Neuronal stem cell (in vitro differentiated cells): ENCODE results near the gene SALL2. TPM values are rescaled to one million over a fixed set of nuclear protein-coding genes. Genes with fewer than 3 reads are reported as not detected.

ENCODE experiments used
- DNase-seq: peaks from one replicate; pipeline ENCODE4 v3.0.0-alpha.2; 2013; ENCODE audit warnings: low spot score
- H2AFZ ChIP-seq: one replicate; pipeline ENCODE4 v1.6.1; 2013; ENCODE audit warnings: mild to moderate bottlenecking, low read length, inconsistent platforms
- H2AK5ac ChIP-seq: 2 replicates; pipeline ENCODE4 v1.6.1; 2013; ENCODE audit warnings: low read depth, mild to moderate bottlenecking, inconsistent platforms, low read length, moderate library complexity, mixed read lengths
- H2BK120ac ChIP-seq: 2 replicates; pipeline ENCODE4 v1.6.1; 2013; ENCODE audit warnings: low read depth, mild to moderate bottlenecking, inconsistent platforms, low read length, moderate library complexity, mixed read lengths
- H2BK12ac ChIP-seq: one replicate; pipeline ENCODE4 v1.6.1; 2013; ENCODE audit warnings: low read length, inconsistent platforms
- H2BK15ac ChIP-seq: 2 replicates; pipeline ENCODE4 v1.6.1; 2013; ENCODE audit warnings: mild to moderate bottlenecking, low read length, inconsistent platforms, mixed read lengths
- H2BK5ac ChIP-seq: one replicate; pipeline ENCODE4 v1.6.1; 2013; ENCODE audit warnings: inconsistent platforms, mild to moderate bottlenecking, low read length, moderate library complexity
- H3K14ac ChIP-seq: one replicate; pipeline ENCODE4 v1.6.1; 2013; ENCODE audit warnings: low read length, inconsistent platforms
- H3K18ac ChIP-seq: 2 replicates; pipeline ENCODE4 v1.6.1; 2013; ENCODE audit warnings: low read length, inconsistent platforms
- H3K23ac ChIP-seq: 2 replicates; pipeline ENCODE4 v1.6.1; 2013; ENCODE audit warnings: low read depth, mild to moderate bottlenecking, mixed read lengths, low read length, inconsistent platforms; ENCODE audit not compliant: poor library complexity
- H3K27ac ChIP-seq: replicated peaks from 3 replicates; pipeline ENCODE4 v1.5.1; 2013; ENCODE audit warnings: low read length, inconsistent platforms
- H3K27me3 ChIP-seq, 3 experiments: 2 replicates each; pipeline ENCODE4 v1.6.1; 2013; ENCODE audit warnings: low read length in 3 of 3, mild to moderate bottlenecking in 2 of 3, inconsistent platforms in 1 of 3, low read depth in 1 of 3, mixed read lengths in 1 of 3, moderate library complexity in 1 of 3; ENCODE audit not compliant: control insufficient read depth in 3 of 3, insufficient read depth in 3 of 3
- H3K36me3 ChIP-seq, 2 donors: replicated peaks in 1 of 2; 2 replicates each; pipeline ENCODE4 v1.6.1; 2013; ENCODE audit warnings: low read length in 2 of 2; ENCODE audit not compliant: control insufficient read depth in 2 of 2, insufficient read depth in 2 of 2
- H3K4ac ChIP-seq: 2 replicates; pipeline ENCODE4 v1.6.1; 2013; ENCODE audit warnings: inconsistent platforms, mild to moderate bottlenecking, low read length, moderate library complexity
- H3K4me1 ChIP-seq, 2 donors: 1 replicate in 1 of 2; 2 replicates in 1 of 2; pipeline ENCODE4 v1.6.1; 2013; ENCODE audit warnings: low read length in 2 of 2, low read depth in 1 of 2; ENCODE audit not compliant: control insufficient read depth in 2 of 2, insufficient read depth in 1 of 2
- H3K4me2 ChIP-seq: one replicate; pipeline ENCODE4 v1.6.1; 2013; ENCODE audit warnings: mild to moderate bottlenecking, low read length, inconsistent platforms; ENCODE audit not compliant: insufficient read depth, poor library complexity, severe bottlenecking
- H3K4me3 ChIP-seq, 2 donors: 2 replicates each; pipeline ENCODE4 v1.5.1; 2013; ENCODE audit warnings: low read length in 2 of 2, mild to moderate bottlenecking in 2 of 2, inconsistent platforms in 1 of 2, moderate library complexity in 1 of 2
- H3K79me1 ChIP-seq: one replicate; pipeline ENCODE4 v1.6.1; 2013; ENCODE audit warnings: low read depth, mild to moderate bottlenecking, inconsistent platforms, low read length, moderate library complexity
- H3K9ac ChIP-seq: one replicate; pipeline ENCODE4 v1.6.1; 2013; ENCODE audit warnings: mild to moderate bottlenecking, low read depth, low read length, inconsistent platforms; ENCODE audit not compliant: poor library complexity
- H3K9me3 ChIP-seq, 2 donors: replicated peaks in 1 of 2; 2 replicates each; pipeline versions ENCODE3 to v1.6.1; 2013; ENCODE audit warnings: low read length in 2 of 2, mild to moderate bottlenecking in 2 of 2, inconsistent platforms in 1 of 2, low read depth in 1 of 2, mixed read lengths in 1 of 2, moderate library complexity in 1 of 2; ENCODE audit not compliant: control insufficient read depth in 2 of 2, insufficient read depth in 1 of 2
- H4K8ac ChIP-seq: one replicate; pipeline ENCODE4 v1.6.1; 2013; ENCODE audit warnings: low read depth, mild to moderate bottlenecking, inconsistent platforms, low read length, moderate library complexity
- H4K91ac ChIP-seq: one replicate; pipeline ENCODE4 v1.6.1; 2013; ENCODE audit warnings: low read length, low read depth, mild to moderate bottlenecking, inconsistent platforms; ENCODE audit not compliant: poor library complexity
- WGBS, 2 donors: extraction: QIAGEN DNeasy Blood & Tissue Kit; methylation state at CpG; one replicate each; pipeline ENCODE4 v1.1.7; 2013; ENCODE audit warnings: missing lambda C conversion rate in 2 of 2, mixed read lengths in 1 of 2; ENCODE audit not compliant: insufficient read length in 2 of 2, insufficient replicate concordance in 1 of 2; ENCODE audit errors: extremely low coverage in 2 of 2; 5-methylcytosine and 5-hydroxymethylcytosine counted together
- polyA plus RNA-seq, 2 experiments: library from polyadenylated mRNA; stranded (reverse); fragments of 200-250 nt; gene quantifications; one replicate each; pipeline ENCODE4 v1.2.3, GENCODE V29; 2013

The SALL2 gene
- 395 TPM for polyA plus RNA-seq (2013, experiment 1 of 2)
- 396 TPM for polyA plus RNA-seq (2013, experiment 2 of 2)

- Histone ChIP-seq H2BK12ac (no peak within 1 kb of the TSS), H4K91ac (no peak within 1 kb of the TSS), H2BK120ac (no peak within 1 kb of the TSS), H2AK5ac (peak within 1 kb of the TSS; percentile 73), H3K23ac (peak within 1 kb of the TSS; percentile 87), H3K79me1 (peaks cover 11% of the 10 kb centered on the region), H3K9me3 (peaks cover 2 to 4% of the 10 kb centered on the region in 2 donors), H3K14ac (no peak within 1 kb of the TSS), H2BK5ac (peak within 1 kb of the TSS; percentile 71), H3K36me3 (peaks cover 39 to 75% of the 10 kb centered on the region in 2 donors), H4K8ac (no peak within 1 kb of the TSS), H3K4me1 (peaks cover 29 to 50% of the 10 kb centered on the region in 2 donors), H3K18ac (peak within 1 kb of the TSS; percentile 96), H3K4ac (no peak within 1 kb of the TSS), H2AFZ (peak within 1 kb of the TSS; percentile 71), H3K4me3 (peak within 1 kb of the TSS; percentile 88 to 93), H3K9ac (peak within 1 kb of the TSS; percentile 98), H3K27me3 (no peaks in the 10 kb centered on the region), H2BK15ac (peak within 1 kb of the TSS; percentile 15), H3K4me2 (peak within 1 kb of the TSS; percentile 85), H3K27ac (peak within 1 kb of the TSS; percentile 97)
- DNase-seq, result peak; percentile 92
- WGBS, 2 donors, result no CpG with 5 or more reads among the region's 43 CpGs
Measured at GRCh38 chr14:21525962-21526671, at the start of gene SALL2. SALL2 (minus strand) TSS chr14:21526346; CDS start chr14:21526127, 219 bp downstream.

DNA sequence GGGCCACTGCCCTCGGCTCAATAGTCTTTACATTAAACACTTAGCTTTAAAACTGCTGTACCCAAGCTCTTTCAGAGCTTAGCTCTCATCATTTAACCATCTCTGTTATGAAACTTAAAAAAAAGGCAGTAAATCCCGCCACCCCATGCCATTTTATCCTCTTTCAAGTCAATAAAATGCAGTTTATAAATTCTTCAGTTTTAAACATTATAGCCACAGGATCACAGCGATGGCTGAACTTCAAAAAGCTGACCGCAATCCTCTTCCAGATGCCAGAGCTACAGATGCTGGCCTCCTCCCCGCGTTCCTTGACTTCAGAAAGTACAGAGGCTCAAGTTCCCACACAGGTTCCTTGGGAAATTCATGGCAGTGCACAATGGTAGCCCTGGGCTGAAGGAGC is 49.5 kb upstream of the SALL2 start:
- Histone ChIP-seq H3K14ac (peak overlapping the region; percentile 8), H4K8ac (no peak overlapping the region), H3K27ac (no peak overlapping the region), H3K18ac (no peak overlapping the region), H2AFZ (peak overlapping the region; percentile 49), H2BK5ac (no peak overlapping the region), H3K23ac (no peak overlapping the region), H3K4ac (no peak overlapping the region), H3K36me3 (no peaks in the 10 kb centered on the region), H3K79me1 (no peaks in the 10 kb centered on the region), H4K91ac (no peak overlapping the region), H3K27me3 (peaks cover 0 to 13% (median 2%) of the 10 kb centered on the region in 3 experiments), H3K4me2 (no peak overlapping the region), H2BK15ac (no peak overlapping the region), H3K9me3 (no peaks in the 10 kb centered on the region), H2BK120ac (no peak overlapping the region), H3K9ac (no peak overlapping the region), H3K4me1 (no peaks in the 10 kb centered on the region), H2AK5ac (no peak overlapping the region), H2BK12ac (no peak overlapping the region), H3K4me3 (no peak overlapping the region)
- DNase-seq, result no peak
- no CpG with 5 or more reads among the region's 6 CpGs for WGBS, 2 donors

- no peak overlapping the region for H3K4ac ChIP-seq
Measured at GRCh38 chr14:21572604-21573003, 46.5 kb upstream of the SALL2 start.

DNA sequence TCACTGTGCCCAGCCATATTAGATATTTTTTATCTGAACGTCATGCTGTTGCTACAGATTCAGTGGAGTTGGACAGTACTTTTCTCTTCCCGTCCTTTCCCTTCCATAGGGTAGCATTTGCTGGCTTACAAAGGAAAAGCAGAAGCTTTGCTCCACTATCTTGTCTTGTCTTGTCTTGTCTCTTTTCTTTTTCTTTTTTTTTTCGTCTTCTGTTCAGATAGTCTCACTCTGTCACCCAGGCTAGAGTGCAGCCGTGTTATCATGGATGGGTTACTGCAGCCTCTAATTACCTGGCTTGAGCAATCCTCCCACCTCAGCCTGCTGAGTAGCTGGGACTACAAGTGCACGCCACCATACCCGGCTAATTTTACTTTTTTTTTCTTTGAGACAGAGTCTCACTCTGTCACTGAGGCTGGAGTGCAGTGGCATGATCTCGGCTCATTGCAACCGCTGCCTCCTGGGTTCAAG is 32.6 kb upstream of the SALL2 start:
- WGBS, 2 donors, result no CpG with 5 or more reads among the region's 8 CpGs
- no peak overlapping the region for H2AK5ac ChIP-seq
- H3K18ac ChIP-seq, result no peak overlapping the region
- peak overlapping the region; percentile 54 for H2AFZ ChIP-seq
- H2BK12ac ChIP-seq, result no peak overlapping the region
- H3K27ac ChIP-seq, result no peak overlapping the region
- H3K27me3 ChIP-seq, result no peaks in the 10 kb centered on the region
- H3K4ac ChIP-seq, result no peak overlapping the region
- peaks cover 1% of the 10 kb centered on the region for H3K79me1 ChIP-seq
- no peak overlapping the region for H2BK120ac ChIP-seq
- no peaks in the 10 kb centered on the region for H3K36me3 ChIP-seq
- no peak overlapping the region for H3K9ac ChIP-seq
- H3K23ac ChIP-seq, result no peak overlapping the region
- no peak overlapping the region for H4K8ac ChIP-seq
- H3K4me3 ChIP-seq, result no peak overlapping the region
- no peak overlapping the region for H3K14ac ChIP-seq
- H3K9me3 ChIP-seq, result no peaks in the 10 kb centered on the region
- H2BK5ac ChIP-seq, result peak overlapping the region; percentile 53
- no peak overlapping the region for H2BK15ac ChIP-seq
- peaks cover 7 to 14% of the 10 kb centered on the region in 2 donors for H3K4me1 ChIP-seq
- no peak for DNase-seq
- H4K91ac ChIP-seq, result no peak overlapping the region
- H3K4me2 ChIP-seq, result no peak overlapping the region

More at GRCh38 chr14:21572604-21573003, 46.5 kb upstream of the SALL2 start:
- H4K91ac ChIP-seq, result no peak overlapping the region
- no peak overlapping the region for H3K4me3 ChIP-seq
- H2AK5ac ChIP-seq, result no peak overlapping the region
- no peak overlapping the region for H4K8ac ChIP-seq
- H2BK15ac ChIP-seq, result no peak overlapping the region
- H3K27ac ChIP-seq, result no peak overlapping the region
- no peak overlapping the region for H3K4me2 ChIP-seq
- H3K36me3 ChIP-seq, result no peaks in the 10 kb centered on the region
- H3K27me3 ChIP-seq, result peaks cover 0 to 5% (median 2%) of the 10 kb centered on the region in 3 experiments
- no peak for DNase-seq
- H3K14ac ChIP-seq, result no peak overlapping the region
- no peak overlapping the region for H3K18ac ChIP-seq
- H2BK5ac ChIP-seq, result no peak overlapping the region
- no peaks in the 10 kb centered on the region for H3K4me1 ChIP-seq
- no peak overlapping the region for H2BK120ac ChIP-seq
- no peak overlapping the region for H2BK12ac ChIP-seq
- H3K79me1 ChIP-seq, result no peaks in the 10 kb centered on the region
- no peak overlapping the region for H2AFZ ChIP-seq
- no peak overlapping the region for H3K23ac ChIP-seq
- H3K9ac ChIP-seq, result no peak overlapping the region
- H3K9me3 ChIP-seq, result no peaks in the 10 kb centered on the region
